Ectodermal cell (in vitro differentiated cells): Measurements from ENCODE around the gene DOCK4.

Source experiments
- H3K27ac ChIP-seq: 2 replicates; pipeline ENCODE4 v1.7.0; 2013; ENCODE audit warnings: mild to moderate bottlenecking, low read depth, low read length; ENCODE audit not compliant: insufficient read depth, poor library complexity, severe bottlenecking
- H3K27me3 ChIP-seq: 2 replicates; pipeline ENCODE4 v1.7.0; 2013; ENCODE audit warnings: mild to moderate bottlenecking, low read length; ENCODE audit not compliant: insufficient read depth, control insufficient read depth, poor library complexity, severe bottlenecking
- H3K36me3 ChIP-seq: one replicate; pipeline ENCODE4 v1.7.0; 2013; ENCODE audit warnings: low read length; ENCODE audit not compliant: control insufficient read depth, insufficient read depth
- H3K4me1 ChIP-seq: one replicate; pipeline ENCODE4 v1.7.0; 2013; ENCODE audit warnings: low read length; ENCODE audit not compliant: control insufficient read depth, insufficient read depth
- H3K4me3 ChIP-seq: 2 replicates; pipeline ENCODE4 v1.7.0; 2013; ENCODE audit warnings: low read depth, low read length, control low read depth; ENCODE audit not compliant: insufficient read depth
- H3K9me3 ChIP-seq: 2 replicates; pipeline ENCODE4 v1.7.0; 2013; ENCODE audit warnings: mild to moderate bottlenecking, low read length, moderate library complexity; ENCODE audit not compliant: control insufficient read depth
- WGBS, 2 experiments: methylation state at CpG; one replicate each; pipeline ENCODE4 v1.1.7; 2013; ENCODE audit warnings: missing lambda C conversion rate in 2 of 2; 5-methylcytosine and 5-hydroxymethylcytosine counted together

Gene DOCK4

DNA sequence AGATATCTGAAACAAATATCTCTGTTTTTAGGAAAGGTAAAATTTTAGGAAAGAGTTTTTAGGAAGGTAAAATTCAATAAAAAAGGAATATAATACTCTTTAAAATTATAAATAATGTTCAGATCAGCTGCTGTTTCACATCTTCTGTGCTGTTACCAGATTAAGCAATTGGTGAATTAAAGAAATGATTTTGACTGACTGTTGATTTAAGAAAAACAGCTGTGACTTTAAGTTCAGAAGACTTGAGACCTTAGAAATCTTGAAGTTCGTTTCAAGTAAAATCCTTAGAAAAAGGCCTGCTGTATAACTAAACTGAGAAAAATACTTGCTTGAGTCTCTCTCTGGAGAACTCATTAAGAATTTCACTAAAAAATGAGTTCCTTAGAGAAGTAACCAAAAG, 250.6 kb downstream of the DOCK4 start:
- WGBS, 2 experiments, result 92% methylated on average over 1 of the region's 1 CpG
- no peaks in the 10 kb centered on the region for H3K9me3 ChIP-seq
- H3K4me3 ChIP-seq, result no peak overlapping the region
- H3K27ac ChIP-seq, result no peak overlapping the region
- H3K27me3 ChIP-seq, result no peaks in the 10 kb centered on the region
- H3K36me3 ChIP-seq, result no peaks in the 10 kb centered on the region
- peaks cover 18% of the 10 kb centered on the region for H3K4me1 ChIP-seq

DNA sequence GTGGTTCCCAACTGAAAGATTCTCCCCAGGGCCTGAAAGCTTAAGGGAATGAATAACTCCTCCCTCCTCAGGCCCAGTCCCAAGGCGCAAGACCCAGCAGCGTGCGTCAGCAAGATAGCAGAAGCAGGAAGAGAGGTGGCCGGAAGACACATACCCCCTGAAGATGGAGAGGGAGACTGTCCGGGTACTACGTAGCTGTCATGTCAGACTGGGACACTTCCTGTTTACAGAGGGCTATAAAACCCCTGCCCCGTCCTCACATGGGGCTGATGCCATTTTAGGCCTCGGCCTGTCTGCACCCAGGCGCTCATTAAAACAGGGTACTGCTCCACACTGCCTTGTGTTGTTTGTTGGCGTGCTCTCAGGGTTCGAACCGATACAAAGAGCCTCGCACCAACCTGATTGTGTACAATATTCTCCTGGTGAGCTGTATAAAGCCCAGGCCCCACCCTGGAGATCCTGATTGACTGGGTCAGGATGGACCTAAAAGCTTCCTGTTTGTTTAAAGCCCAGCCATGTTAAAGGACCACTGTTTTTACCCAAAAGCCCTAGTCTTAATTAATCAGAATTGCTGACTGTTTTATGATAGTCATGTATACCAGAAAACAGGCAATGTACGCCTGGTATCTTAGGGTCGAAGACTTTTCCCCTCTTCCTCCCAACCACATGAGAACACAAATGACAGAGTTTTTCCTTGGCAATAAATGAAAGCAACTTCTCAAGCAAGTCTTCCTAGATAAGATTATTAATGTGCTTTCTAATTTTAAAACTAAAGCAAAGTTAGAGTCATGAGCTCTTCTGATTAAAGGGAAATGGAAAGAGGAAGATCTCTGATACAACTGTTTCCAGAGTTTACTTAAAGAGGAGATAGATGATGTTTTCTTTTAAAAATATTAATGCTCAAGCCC, 251.5 kb downstream of the DOCK4 start:
- H3K36me3 ChIP-seq, result no peaks in the 10 kb centered on the region
- peaks cover 18% of the 10 kb centered on the region for H3K4me1 ChIP-seq
- no peak overlapping the region for H3K27ac ChIP-seq
- no peaks in the 10 kb centered on the region for H3K27me3 ChIP-seq
- 86 to 87% methylated on average over 13 to 15 of the region's 15 CpGs for WGBS, 2 experiments
- no peak overlapping the region for H3K4me3 ChIP-seq
- no peaks in the 10 kb centered on the region for H3K9me3 ChIP-seq

DNA sequence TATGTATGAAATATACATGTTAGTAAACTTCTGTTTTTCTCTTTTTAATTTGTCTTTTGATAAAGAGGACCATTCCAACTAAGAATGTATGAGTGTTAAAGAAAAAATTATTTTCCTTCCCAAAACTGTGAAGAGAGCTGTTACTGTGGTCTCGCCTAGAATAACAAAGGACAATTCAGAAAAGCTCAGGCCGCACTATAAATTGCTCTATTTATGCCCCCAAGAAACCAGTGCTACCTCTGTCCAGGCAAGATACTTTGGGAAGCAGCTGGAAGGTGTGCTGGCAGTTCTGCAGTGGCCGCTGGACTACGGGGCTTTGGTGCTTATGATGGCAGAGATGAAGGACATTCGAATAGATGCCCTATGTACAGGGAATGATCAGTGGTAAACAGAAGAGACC, 252.1 kb downstream of the DOCK4 start:
- Histone ChIP-seq H3K36me3 (no peaks in the 10 kb centered on the region), H3K4me3 (no peak overlapping the region), H3K27ac (no peak overlapping the region), H3K27me3 (no peaks in the 10 kb centered on the region), H3K9me3 (no peaks in the 10 kb centered on the region), H3K4me1 (peaks cover 14% of the 10 kb centered on the region)
- 94% methylated on average over 5 of the region's 5 CpGs for WGBS, 2 experiments

DNA sequence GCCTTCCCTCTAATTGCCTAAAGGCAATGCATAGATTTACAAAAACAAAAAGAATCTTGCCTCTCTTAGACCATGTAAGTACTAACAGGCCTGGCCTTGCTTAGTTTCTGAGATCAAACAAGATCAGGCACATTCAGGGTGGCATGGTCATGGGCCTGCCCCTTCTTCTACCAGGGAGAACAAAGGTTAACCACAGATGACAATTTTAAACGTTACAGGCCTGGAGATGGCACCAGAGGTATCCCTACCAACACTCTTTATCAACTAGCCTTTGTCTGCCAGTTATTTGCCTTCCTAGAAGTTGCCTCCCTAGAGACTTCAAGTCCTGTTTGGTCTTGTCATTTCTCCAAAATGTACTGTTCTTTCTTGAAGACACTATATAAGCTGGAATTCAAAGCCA, 252.6 kb downstream of the DOCK4 start:
- Histone ChIP-seq H3K27ac (no peak overlapping the region), H3K27me3 (no peaks in the 10 kb centered on the region), H3K36me3 (no peaks in the 10 kb centered on the region), H3K4me3 (no peak overlapping the region), H3K4me1 (peaks cover 10% of the 10 kb centered on the region), H3K9me3 (no peaks in the 10 kb centered on the region)
- 15% methylated on average over 1 of the region's 1 CpG for WGBS, 2 experiments

DNA sequence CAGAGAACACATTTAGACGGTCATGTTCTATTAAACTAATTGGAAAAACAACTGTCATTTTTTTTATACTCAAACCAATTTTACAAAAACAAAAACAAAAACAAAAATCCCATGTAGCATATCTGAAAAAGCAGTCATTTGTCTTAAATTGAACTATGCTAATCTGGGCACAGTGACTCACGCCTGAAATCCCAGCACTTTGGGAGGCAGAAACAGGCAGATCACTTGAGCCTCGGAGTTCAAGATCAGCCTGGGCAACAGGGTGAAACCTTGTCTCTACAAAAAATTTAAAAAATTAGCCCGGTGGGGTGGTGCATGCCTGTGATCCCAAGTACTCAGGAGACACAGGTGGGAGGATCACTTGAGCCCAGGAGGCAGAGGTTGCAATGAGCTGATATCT, 253.4 kb downstream of the DOCK4 start:
- Histone ChIP-seq H3K9me3 (no peaks in the 10 kb centered on the region), H3K27me3 (no peaks in the 10 kb centered on the region), H3K27ac (no peak overlapping the region), H3K36me3 (no peaks in the 10 kb centered on the region), H3K4me3 (no peak overlapping the region), H3K4me1 (peaks cover 6% of the 10 kb centered on the region)
- WGBS, 2 experiments, result 85% methylated on average over 4 of the region's 4 CpGs

DNA sequence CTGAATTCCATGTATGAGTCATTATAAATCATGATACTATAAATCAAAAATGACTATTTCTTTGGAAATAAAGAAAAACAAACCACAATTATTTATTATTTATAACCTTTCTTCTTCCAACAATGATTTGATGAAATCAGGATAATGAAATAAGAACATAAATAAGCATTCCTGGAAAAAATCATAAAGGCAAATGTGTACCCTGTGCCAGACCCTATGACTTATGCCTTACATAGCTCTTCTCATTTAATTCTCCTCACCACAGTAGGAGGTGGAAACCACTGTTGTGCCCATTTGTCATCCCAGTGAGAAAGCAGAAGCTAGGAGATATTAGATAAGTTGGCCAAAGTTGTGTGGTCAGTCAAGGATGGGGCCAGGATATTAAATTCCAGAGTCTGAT, 255.1 kb downstream of the DOCK4 start:
- no peak overlapping the region for H3K27ac ChIP-seq
- H3K36me3 ChIP-seq, result no peaks in the 10 kb centered on the region
- H3K9me3 ChIP-seq, result no peaks in the 10 kb centered on the region
- no peak overlapping the region for H3K4me3 ChIP-seq
- peaks cover 6% of the 10 kb centered on the region for H3K4me1 ChIP-seq
- no peaks in the 10 kb centered on the region for H3K27me3 ChIP-seq

DNA sequence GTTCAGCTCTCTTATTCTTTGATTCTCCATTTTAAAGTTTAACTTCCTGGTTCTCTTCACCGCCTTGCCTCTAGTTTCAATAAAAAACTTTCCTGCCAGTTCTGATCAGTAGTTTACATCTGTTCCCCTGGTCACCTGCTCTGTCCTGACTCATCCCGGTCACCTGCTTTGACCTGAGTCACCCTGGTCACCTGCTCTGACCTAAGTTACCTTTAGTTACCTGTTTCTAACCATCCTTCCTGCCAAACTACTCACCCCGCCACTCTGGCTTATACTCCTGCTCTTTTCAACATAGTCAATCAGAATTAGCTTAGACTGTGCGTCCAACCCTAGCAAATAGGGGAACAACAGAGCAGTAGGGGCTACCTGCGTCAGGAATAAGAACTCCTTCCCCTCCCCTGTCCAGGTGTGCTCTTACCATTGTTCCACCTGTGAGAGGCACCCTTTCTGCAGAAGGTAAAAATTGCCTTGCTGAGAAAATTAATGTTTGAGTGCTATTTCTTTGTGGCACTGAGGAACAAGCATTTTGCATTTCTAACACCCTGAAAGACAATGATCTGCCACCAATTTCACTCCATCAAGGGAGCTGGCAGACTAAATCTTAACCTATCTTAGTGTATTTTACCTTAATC, 263.6 kb downstream of the DOCK4 start:
- 81 to 85% methylated on average over 5 of the region's 5 CpGs for WGBS, 2 experiments
- no peaks in the 10 kb centered on the region for H3K9me3 ChIP-seq
- no peak overlapping the region for H3K27ac ChIP-seq
- no peaks in the 10 kb centered on the region for H3K27me3 ChIP-seq
- H3K4me3 ChIP-seq, result no peak overlapping the region
- no peaks in the 10 kb centered on the region for H3K4me1 ChIP-seq
- peaks cover 20% of the 10 kb centered on the region for H3K36me3 ChIP-seq

DNA sequence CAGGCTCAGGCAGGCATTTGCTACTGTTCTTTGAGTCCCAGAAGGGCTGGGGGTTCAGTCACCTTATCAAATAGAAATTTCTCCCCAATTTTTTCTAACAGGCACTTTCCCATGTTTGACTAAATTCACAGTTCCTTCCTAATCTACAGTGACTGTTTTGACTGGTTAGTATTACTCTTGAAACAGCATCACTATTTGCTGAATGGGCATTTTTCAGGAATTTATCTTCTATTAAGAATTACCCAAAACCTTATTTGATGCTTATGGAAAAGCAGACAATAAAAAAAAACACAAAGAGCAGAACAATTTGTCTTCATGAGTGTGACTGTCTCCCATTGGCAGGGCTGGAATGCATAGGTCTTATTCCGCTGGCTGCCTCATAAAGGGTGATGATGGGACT, 269.0 kb downstream of the DOCK4 start:
- Histone ChIP-seq H3K27ac (no peak overlapping the region), H3K36me3 (peaks cover 5% of the 10 kb centered on the region), H3K4me3 (no peak overlapping the region), H3K9me3 (no peaks in the 10 kb centered on the region), H3K4me1 (no peaks in the 10 kb centered on the region), H3K27me3 (no peaks in the 10 kb centered on the region)
- 60 to 88% methylated on average over 1 of the region's 1 CpG for WGBS, 2 experiments

DNA sequence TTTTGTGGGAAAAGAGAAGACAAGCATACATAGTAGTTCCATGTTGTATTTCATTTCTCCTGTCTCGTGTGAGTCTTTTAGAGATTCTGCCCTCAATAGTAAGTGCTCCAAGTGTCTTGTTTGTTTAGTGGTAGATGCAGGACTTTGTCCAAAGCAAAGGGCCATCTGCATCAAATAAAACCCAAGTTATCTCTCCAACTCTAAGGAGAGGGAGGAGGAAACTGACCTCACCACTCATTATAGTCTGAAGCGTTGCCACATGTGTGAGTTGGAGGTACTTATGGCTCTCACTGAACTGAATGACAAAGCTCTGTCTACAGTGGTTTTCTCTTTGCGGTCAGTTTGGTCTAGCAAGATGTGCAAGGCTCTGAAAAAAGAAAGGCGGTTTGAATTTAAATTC, 272.6 kb downstream of the DOCK4 start:
- H3K36me3 ChIP-seq, result no peaks in the 10 kb centered on the region
- peaks cover 10% of the 10 kb centered on the region for H3K4me1 ChIP-seq
- H3K9me3 ChIP-seq, result no peaks in the 10 kb centered on the region
- H3K4me3 ChIP-seq, result no peak overlapping the region
- H3K27ac ChIP-seq, result no peak overlapping the region
- 94 to 97% methylated on average over 4 of the region's 4 CpGs for WGBS, 2 experiments
- H3K27me3 ChIP-seq, result no peaks in the 10 kb centered on the region

DNA sequence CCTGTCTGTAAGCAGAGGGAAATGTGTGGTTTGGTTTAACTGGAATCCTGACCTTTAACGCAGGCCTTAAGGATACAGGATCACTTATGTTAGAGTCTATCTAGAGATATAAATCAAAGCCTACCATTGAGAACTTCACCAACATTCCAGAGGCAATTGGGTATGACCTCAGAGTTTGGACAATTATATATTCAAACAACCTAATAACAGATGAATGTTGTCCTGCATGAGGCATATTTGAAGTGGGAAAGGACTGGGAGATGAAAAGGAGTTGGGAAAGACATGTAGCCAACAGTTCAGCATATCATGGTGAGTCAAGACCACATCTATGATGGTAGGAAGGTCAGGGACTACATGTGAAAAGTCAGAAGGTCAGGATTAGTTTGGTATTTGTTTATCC, 274.2 kb downstream of the DOCK4 start:
- Histone ChIP-seq H3K9me3 (no peaks in the 10 kb centered on the region), H3K4me3 (no peak overlapping the region), H3K27ac (no peak overlapping the region), H3K36me3 (no peaks in the 10 kb centered on the region), H3K27me3 (no peaks in the 10 kb centered on the region), H3K4me1 (peaks cover 10% of the 10 kb centered on the region)
- 100% methylated on average over 1 of the region's 1 CpG; no CpG with 5 or more reads in 1 of the 2 experiments for WGBS, 2 experiments
